ENCODE data around the gene SRD5A1.

SRD5A1 gene

DNA sequence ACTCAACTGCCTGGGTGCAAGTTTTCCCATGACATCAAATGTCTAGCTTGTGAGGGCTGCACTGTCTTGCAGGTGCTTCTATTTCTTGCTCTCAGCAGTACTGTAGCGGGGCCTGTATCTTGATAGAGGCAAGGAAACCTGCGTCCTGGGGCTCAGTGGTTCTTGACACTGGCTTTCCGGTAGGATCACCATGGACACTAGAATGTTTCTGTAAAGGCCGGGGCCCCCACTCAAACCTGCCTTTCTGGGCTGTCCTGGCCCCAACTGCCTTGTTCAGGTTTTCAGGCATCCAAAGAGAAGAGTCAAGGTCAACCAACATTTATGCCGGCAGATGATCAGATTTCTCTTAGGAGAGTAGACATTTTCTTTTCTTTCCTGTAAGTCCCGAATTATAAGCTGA lies 53.3 kb downstream of the SRD5A1 start:
- DNase-seq (ENCODE audit: low spot score), result no peak

DNA sequence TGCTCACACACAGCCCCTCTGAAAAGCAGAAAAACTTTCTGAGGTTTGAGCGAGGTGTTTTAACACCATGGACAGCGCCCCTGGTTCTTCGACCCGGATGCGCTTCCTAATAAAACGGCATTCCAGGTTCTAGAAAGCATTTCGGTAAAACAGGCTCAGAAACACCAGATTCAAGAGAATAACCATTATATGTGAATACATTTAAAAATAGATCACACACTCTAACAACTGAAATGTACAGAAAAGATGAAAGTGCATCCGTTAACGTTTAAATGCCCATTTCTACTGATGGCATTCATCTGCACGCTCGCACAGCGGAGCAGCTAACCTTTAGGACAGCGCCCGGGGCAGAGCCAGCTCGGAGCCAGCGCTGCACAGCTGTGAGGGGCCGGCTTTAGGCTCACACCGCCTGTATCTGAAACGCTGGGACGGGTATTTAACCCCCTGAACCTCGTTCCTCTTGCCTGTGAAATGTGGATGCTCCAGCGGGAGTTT lies 53.7 kb downstream of the SRD5A1 start:
- peak; percentile 51 for DNase-seq (ENCODE audit: low spot score)

GRCh38 chr5:6687505-6687904 lies 54.3 kb downstream of the SRD5A1 start:
- DNase-seq (ENCODE audit: low spot score), result no peak

- no peak for DNase-seq (ENCODE audit: low spot score)
Measured at GRCh38 chr5:6692906-6693305, 59.7 kb downstream of the SRD5A1 start.

GRCh38 chr5:6698696-6699095 lies 65.5 kb downstream of the SRD5A1 start:
- no peak for DNase-seq (ENCODE audit: low spot score)

DNA sequence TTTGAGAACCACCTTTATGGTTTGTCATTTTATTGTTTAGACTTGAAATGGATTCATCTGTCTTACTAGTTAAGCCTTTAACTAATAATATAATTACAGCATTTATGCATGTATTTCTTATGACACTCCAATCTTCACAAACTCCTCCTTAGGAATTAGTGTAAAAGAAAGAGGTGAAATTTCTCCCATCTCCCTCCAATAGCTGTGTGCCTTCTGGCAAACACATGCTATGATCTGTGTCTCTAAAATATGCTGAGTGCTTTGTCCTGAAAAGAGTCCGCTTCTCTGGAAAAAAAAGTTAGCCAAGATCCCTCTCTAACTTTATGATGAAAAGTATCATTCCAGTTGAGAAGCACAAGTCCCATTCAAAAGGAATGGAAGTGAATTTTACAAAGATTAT lies 66.1 kb downstream of the SRD5A1 start:
- no peak for DNase-seq (ENCODE audit: low spot score)

DNA sequence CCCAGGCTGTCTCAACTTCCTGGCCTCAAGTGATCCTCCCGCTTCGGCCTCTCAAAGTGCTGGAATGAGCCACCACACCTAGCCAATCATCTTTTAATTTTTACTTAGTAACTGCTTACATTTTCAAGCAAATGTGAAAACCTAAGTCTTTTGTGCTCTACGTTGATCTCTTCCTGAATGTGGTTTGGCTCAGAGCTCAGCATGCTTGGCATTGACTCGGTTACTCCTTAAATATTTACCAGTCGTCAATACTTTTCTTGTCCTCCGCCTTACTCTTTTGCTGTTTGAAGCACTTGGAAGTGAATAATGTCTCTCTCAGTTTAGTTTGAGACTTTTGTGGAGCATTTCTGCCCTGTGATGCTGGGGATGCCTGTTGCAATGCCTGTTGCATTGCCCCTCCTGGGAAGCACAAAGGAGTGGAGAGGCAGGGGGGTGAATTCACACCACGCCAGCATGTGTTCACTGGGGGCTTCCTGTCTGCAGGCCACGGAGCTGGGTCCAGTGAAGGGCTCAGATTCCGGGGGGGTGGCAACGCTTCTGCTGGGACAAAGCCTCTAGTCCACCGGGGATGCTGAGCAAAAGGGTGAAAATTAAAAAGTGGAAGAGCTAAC lies 66.9 kb downstream of the SRD5A1 start:
- DNase-seq (ENCODE audit: low spot score), result no peak

DNA sequence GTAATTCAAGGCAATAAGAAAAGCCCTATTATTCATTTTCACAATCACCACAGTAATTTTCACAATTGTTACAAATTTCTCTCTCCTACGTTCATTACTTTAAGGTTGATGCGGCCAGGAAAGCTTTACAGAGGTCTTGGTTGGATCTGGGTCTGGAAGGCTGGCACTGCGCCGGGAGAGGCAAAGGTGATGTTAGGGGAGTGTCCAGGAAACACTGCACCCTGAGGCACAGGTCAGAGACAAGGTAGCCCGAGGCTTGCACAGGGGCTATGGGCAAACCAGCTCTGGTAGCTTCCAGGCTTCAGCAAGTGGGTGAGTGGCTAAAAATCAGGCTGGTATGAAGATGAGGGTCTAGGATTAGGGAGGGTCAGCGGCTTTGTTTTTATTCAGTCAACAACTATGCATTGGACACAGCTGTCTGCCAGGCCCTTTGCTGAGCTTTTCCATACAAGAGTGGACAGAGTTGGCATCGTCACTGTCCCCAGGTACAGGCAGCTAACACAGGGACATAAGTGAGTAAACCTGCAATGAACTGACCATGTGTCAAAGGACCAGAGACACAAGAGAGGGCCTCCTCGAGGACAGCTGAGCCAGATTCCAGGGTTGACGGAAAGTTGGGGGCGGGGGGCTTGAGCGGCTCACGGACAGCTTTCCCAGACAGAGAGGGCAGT lies 67.6 kb downstream of the SRD5A1 start:
- no peak for DNase-seq (ENCODE audit: low spot score)

DNA sequence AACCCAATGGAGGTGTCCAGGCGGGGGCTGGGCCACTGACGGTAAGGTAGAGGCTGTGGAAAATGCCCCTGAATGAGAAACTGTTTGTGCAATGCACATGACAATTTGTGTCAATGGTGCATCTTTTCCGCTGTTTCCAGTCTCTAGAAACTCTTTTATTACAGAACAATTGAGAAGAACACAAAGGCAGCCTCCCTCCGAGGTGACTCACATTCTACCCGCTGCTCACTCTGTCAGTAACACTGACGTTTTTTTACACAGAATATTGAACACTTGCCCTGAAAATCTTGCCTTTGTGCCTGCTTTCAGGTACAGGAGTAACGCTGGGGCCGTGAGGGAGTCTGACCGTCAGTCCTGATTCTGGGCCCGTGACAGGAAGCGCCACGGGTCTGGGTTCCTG lies 68.3 kb downstream of the SRD5A1 start:
- no peak for DNase-seq (ENCODE audit: low spot score)

GRCh38 chr5:6702633-6703032 lies 69.4 kb downstream of the SRD5A1 start:
- no peak for DNase-seq (ENCODE audit: low spot score)

DNA sequence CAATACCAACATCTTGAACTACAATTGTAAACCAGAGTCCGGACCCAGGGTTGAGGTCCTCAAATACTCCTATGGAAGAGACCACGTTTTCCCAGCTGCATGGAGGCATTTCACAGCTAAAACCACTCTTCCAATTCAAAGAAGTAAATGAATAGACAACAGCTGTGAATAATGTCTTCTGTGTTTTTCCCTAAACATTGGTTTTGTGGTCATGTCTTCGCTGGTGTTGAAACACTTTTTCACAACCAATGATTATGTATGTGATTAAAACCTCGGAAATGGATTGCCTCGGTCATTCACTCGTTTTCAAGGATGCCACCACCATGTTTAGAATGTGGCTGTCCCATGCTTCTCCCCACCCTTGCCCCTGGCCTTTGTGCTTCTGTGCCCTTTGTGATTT lies 70.6 kb downstream of the SRD5A1 start:
- no peak for DNase-seq (ENCODE audit: low spot score)

DNA sequence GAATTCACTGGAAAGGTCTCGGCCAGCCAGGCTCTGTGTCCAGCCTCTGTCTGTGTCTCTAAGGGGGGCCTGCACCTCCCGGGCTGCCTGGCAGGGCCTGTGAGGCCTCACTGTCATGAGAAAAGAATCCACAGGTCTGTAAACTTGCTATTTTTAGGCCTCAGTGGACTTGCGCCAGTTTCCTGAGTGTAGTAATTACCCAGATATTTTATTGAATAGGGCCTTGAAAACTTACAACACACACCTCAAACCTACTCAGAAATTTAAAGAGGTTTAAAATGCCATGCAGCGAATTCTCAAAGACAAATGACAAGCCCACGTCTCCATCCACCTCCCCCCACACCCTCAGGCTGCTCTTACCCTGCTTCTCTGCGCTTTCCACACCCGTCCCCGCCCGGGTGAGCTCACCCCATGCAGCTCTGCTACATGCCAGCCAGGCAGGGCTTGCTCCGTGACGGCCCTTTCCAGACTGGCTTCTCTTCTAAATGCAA lies 71.2 kb downstream of the SRD5A1 start:
- DNase-seq (ENCODE audit: low spot score), result peak; percentile 65

- DNase-seq (ENCODE audit: low spot score), result no peak
Measured at GRCh38 chr5:6705088-6705487, 71.8 kb downstream of the SRD5A1 start.

DNA sequence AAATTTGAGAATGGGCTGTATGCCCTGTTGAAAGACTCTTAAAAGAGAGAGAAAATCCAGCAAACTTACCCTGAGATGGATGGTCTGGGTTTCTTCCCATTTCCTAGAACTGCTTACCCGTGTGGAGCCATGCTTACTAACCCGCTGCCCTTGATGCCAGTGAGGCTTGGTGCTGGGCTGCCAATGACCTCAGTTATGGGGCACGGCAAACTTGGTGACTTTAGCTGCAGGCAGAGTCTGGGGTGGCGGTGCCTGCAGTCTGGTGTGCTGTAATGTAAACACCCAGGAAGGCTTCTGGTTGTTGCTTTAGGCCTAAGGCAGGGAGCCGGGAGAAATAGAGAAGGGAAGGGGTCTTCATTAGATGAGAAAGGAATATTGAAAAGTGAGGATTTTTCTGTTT lies 72.7 kb downstream of the SRD5A1 start:
- DNase-seq (ENCODE audit: low spot score), result no peak

- no peak for DNase-seq (ENCODE audit: low spot score)
Measured at GRCh38 chr5:6707852-6708251, 74.6 kb downstream of the SRD5A1 start.

DNA sequence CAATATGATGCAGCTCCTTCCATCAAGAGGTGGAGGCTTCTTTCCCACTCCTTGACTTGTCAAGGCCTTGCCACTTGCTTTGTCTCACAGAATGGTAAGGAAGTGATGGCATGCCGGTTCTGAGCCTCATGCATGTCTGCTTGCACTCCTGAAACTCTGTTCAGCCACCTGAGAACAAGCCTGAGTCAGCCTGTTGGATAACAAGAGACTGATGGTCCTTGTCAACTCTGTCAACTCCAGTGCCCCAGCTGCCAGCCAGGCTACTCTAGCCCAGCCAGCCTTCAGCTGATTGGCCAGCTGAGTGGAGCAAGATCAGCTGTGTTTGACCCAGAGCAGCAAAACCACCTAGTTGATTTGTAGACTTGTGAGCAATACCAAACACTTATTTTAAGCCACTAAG lies 75.6 kb downstream of the SRD5A1 start:
- DNase-seq (ENCODE audit: low spot score), result no peak

DNA sequence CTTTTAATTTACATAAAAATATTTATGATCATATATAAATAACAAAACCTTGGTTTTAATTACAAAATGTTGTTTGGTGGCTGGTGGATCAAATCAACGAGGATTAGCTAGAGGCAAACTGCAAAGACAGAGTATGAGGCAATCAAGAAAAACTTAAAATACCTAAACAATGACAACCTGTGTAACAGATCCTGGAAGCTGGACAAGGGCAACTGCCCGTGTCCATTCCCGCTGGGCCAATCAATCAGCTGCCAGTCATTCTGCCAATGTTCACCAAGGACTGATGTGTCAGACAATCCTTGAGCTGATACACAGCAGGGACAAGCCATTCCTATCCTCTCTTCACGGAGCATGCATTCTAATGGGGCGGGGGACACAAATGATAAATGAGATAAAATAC lies 76.8 kb downstream of the SRD5A1 start:
- DNase-seq (ENCODE audit: low spot score), result no peak

- DNase-seq (ENCODE audit: low spot score), result no peak
Measured at GRCh38 chr5:6710551-6711318, 77.5 kb downstream of the SRD5A1 start.

DNA sequence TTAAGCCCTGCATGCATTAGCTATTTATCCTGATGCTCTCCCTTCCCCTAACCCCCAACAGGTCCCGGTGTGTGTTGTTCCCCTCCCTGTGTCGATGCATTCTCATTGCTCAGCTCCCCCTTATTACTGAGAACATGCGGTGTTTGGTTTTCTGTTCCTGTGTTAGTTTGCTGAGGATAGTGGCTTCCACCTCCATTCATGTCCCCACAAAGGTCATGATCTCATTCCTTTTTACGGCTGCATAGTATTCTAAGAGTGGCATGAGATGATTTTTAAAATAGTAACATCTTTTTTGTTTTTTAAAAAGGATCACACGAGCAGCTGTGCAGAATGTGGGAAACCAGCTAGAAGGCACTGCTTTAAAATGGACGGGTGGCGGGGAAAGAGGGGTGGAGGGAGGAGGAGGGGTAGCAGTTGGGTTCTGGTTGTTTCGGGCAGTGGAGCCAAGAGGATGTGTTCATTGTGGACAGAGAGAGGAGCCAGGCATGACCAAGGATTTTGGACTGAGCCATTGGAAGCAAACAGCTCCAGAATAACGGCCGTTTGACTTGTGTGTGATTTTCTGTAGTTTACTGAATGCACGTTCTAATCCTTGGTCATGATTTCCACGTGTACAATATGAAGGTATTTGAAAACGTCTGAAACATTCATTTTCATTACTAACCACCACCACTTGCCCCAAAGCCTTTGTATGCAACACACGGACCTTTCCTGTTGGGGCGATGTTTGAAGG lies 78.3 kb downstream of the SRD5A1 start:
- no peak for DNase-seq (ENCODE audit: low spot score)

DNA sequence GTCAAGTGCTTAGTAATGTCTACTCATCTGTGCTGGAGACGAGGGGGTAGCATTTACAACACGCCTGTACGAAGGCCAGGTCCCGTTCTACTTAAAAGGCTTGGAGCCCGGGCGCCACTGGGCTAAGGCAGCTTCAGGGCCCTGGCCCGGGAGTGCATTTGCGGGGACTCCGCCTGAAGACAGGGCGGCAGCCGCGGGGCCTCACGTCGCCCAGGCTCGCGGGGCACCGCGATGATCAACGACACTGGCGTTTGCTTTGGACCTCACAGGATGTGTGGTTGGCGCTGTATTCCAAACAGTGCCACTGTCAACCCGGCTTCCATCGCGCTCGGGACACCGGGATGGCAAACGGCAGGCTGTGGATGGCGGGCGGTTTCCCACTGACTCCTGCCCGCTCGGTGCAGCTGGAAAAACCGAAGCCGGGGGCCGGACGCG lies 78.9 kb downstream of the SRD5A1 start:
- peak; percentile 65 for DNase-seq (ENCODE audit: low spot score)

GRCh38 chr5:6712577-6713273 lies 79.5 kb downstream of the SRD5A1 start:
- DNase-seq (ENCODE audit: low spot score), result peak; percentile 96
